Kidney (tissue), 14 donors: ENCODE results near the gene SMTNL2. TPM values are rescaled to one million over a fixed set of nuclear protein-coding genes. Genes with fewer than 3 reads are reported as not detected.
A peak's percentile ranks its signal among the peaks of the same experiment; 100 is the strongest.

Source experiments
- DNase-seq, 5 donors: peaks; one replicate each; pipeline ENCODE4 v3.0.0-alpha.2; 2013 to 2020
- FAIRE-seq: peaks from 2 replicates; lab custom pipeline; 2012; peaks lifted over from hg19 to GRCh38; lab: Jason Lieb, UNC
- H3K27ac ChIP-seq, 2 donors: one replicate each; pipeline ENCODE4 v1.7.0; 2013; ENCODE audit warnings: low read depth in 2 of 2, low read length in 2 of 2, inconsistent platforms in 1 of 2
- H3K27me3 ChIP-seq: one replicate; pipeline ENCODE4 v1.7.1; 2013; ENCODE audit warnings: low read length, inconsistent platforms; ENCODE audit not compliant: control insufficient read depth, insufficient read depth
- H3K36me3 ChIP-seq, 3 donors: one replicate each; pipeline versions ENCODE4 v1.7.0 to v1.7.1; 2013; ENCODE audit warnings: low read length in 3 of 3, control low read depth in 1 of 3, inconsistent platforms in 1 of 3; ENCODE audit not compliant: insufficient read depth in 3 of 3, control insufficient read depth in 2 of 3
- H3K4me1 ChIP-seq, 3 donors: one replicate each; pipeline versions ENCODE4 v1.7.0 to v1.7.1; 2013; ENCODE audit warnings: low read length in 3 of 3, inconsistent platforms in 1 of 3, low read depth in 1 of 3; ENCODE audit not compliant: control insufficient read depth in 2 of 3, insufficient read depth in 2 of 3
- H3K4me3 ChIP-seq, 3 donors: one replicate each; pipeline versions ENCODE4 v1.7.0 to v1.8.1; 2013; ENCODE audit warnings: low read length in 3 of 3, control low read depth in 1 of 3, inconsistent platforms in 1 of 3
- H3K9ac ChIP-seq, 3 donors: one replicate each; pipeline versions ENCODE4 v1.7.0 to v1.7.1; 2013; ENCODE audit warnings: low read length in 3 of 3, control low read depth in 1 of 3, inconsistent platforms in 1 of 3
- H3K9me3 ChIP-seq, 3 donors: one replicate each; pipeline versions ENCODE4 v1.7.0 to v1.7.1; 2013; ENCODE audit warnings: low read length in 3 of 3, control low read depth in 1 of 3, inconsistent platforms in 1 of 3; ENCODE audit not compliant: control insufficient read depth in 2 of 3, insufficient read depth in 1 of 3
- CTCF ChIP-seq: IDR thresholded peaks from 3 replicates; pipeline ENCODE4 v1.5.1; 2012; ENCODE audit warnings: mild to moderate bottlenecking, moderate library complexity, borderline replicate concordance; ENCODE audit not compliant: insufficient read depth; ENCODE audit errors: extremely low read depth
- intact Hi-C: fragments of 100-400 bp; cut with DNase I; formaldehyde crosslinking; loops from one replicate; pipeline ENCODE4 v1.11.1; 2022
- polyA plus RNA-seq: library from polyadenylated mRNA; stranded (reverse); fragments of 350-450 nt; fragmentation: Illumina TruSeq; extraction: RNeasy Lipid Tissue Mini Kit (QIAGEN cat#74804); gene quantifications from one replicate; pipeline ENCODE4 v1.2.3, GENCODE V29; 2014; ENCODE audit warnings: low read depth, low replicate concordance; ENCODE audit not compliant: insufficient read depth
- total RNA-seq: library from RNA; stranded (reverse); fragmentation: NEBNext Ultra II Directional; extraction: Animal tissue kit (Norgen Biotek cat#: 25700); gene quantifications from one replicate; pipeline ENCODE4 v1.2.1, GENCODE V29; 2021
- donor health status: control.
- donor health status: control.
- donor health status: control.
- donor health status: control.
- donor health status: control.
- donor health status: DM: yes; HTN: yes; CAD: no.
- donor health status: Normal renal cell carcinoma (clear cell type).

SMTNL2 gene
- total and polyA plus RNA-seq, 2 donors from 2014 or later, result 25.6 to 58.1 TPM

GRCh38 chr17:4586043-4586442, 1.7 kb downstream of the SMTNL2 start:
- peak overlapping the region; percentile 34 to 72 (median 59) for H3K4me3 ChIP-seq
- intact Hi-C loops, result no loop called here
- FAIRE-seq (no peak), DNase-seq (peak in 1 of 5 donors; percentile 62)
- H3K27me3 ChIP-seq, result no peaks in the 10 kb centered on the region
- H3K9ac ChIP-seq, result peak overlapping the region in 2 of 3 donors; percentile 29 to 73
- H3K9me3 ChIP-seq, result no peaks in the 10 kb centered on the region
- H3K36me3 ChIP-seq, result no peaks in the 10 kb centered on the region
- H3K27ac ChIP-seq, result peak overlapping the region; percentile 82 to 95
- H3K4me1 ChIP-seq, result peaks cover 2 to 54% (median 27%) of the 10 kb centered on the region in 3 donors
- no peak for TF ChIP-seq CTCF

DNA sequence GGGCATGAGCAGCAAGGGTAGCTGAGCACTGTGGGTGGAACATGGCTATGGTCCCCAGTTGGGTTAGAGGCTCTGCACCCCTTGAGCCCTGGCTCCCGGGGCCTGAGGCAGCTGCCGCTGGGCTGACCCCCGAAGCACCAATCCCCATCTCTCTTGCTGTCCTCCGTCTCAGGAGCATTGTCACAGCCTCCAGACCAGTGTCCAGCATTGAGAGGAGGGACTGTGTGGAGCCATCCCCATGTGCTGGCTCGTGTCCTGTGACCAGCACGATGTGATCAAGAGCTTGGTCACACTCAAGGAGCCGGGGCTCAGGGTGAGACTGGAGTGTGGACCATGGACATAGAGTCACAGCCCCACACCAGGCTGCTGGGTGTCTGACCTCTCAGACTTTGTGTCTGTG, 2.9 kb downstream of the SMTNL2 start:
- intact Hi-C loops, result no loop called here
- peak overlapping the region in 2 of 3 donors; percentile 59 to 72 for H3K4me3 ChIP-seq
- H3K27me3 ChIP-seq, result no peaks in the 10 kb centered on the region
- H3K4me1 ChIP-seq, result peaks cover 2 to 56% (median 31%) of the 10 kb centered on the region in 3 donors
- peak overlapping the region; percentile 82 to 95 for H3K27ac ChIP-seq
- no peak for FAIRE-seq
- peak overlapping the region in 1 of 3 donors; percentile 73 for H3K9ac ChIP-seq
- H3K9me3 ChIP-seq, result no peaks in the 10 kb centered on the region
- TF ChIP-seq CTCF, result no peak
- no peak for DNase-seq
- H3K36me3 ChIP-seq, result no peaks in the 10 kb centered on the region

DNA sequence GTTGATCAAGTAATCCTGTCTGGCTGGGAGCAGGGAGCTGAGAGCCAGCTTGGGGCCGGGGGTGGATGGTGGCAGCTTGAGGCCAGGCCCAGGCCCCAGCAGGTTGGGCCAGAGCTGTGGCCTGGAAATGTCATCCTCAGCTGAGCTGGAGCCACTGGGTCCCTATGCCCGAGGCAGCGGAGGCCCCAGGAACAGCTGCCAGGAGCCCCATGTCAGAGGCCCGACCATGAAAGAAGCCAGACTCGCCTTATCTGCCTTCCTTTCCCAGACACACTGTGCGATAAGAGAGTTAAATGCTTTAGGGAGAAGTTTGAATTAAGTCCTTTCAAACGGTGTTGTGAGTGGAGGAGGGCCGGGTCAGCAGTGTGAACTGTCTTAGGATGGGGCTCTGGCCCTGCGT, 3.5 kb downstream of the SMTNL2 start:
- peak overlapping the region in 1 of 3 donors; percentile 59 for H3K4me3 ChIP-seq
- intact Hi-C loops, result no loop called here
- H3K9me3 ChIP-seq, result no peaks in the 10 kb centered on the region
- no peaks in the 10 kb centered on the region for H3K27me3 ChIP-seq
- H3K4me1 ChIP-seq, result peaks cover 2 to 51% (median 32%) of the 10 kb centered on the region in 3 donors
- TF ChIP-seq CTCF, result no peak
- H3K27ac ChIP-seq, result peak overlapping the region; percentile 82 to 95
- FAIRE-seq, result no peak
- no peaks in the 10 kb centered on the region for H3K36me3 ChIP-seq
- peak overlapping the region in 1 of 3 donors; percentile 73 for H3K9ac ChIP-seq
- peak in 1 of 5 donors; percentile 56 for DNase-seq

GRCh38 chr17:4588391-4588790, 4.1 kb downstream of the SMTNL2 start:
- peak overlapping the region in 1 of 3 donors; percentile 73 for H3K9ac ChIP-seq
- peak in 1 of 5 donors; percentile 62 for DNase-seq
- H3K27ac ChIP-seq, result peak overlapping the region; percentile 5 to 95
- intact Hi-C loops, result no loop called here
- FAIRE-seq, result no peak
- no peaks in the 10 kb centered on the region for H3K9me3 ChIP-seq
- peaks cover 2 to 45% (median 26%) of the 10 kb centered on the region in 3 donors for H3K4me1 ChIP-seq
- no peaks in the 10 kb centered on the region for H3K27me3 ChIP-seq
- H3K4me3 ChIP-seq, result peak overlapping the region in 1 of 3 donors; percentile 59
- no peak for TF ChIP-seq CTCF
- no peaks in the 10 kb centered on the region for H3K36me3 ChIP-seq
